ENCODE measurements around the gene WWTR1. TPM values are rescaled to one million over a fixed set of nuclear protein-coding genes. Genes with fewer than 3 reads are reported as not detected.
A peak's percentile ranks its signal among the peaks of the same experiment; 100 is the strongest.

The WWTR1 gene
- polyA plus RNA-seq, 2 of the 4 experiments (the other 2 are of a cell fraction): 99.7 to 164 TPM

DNA sequence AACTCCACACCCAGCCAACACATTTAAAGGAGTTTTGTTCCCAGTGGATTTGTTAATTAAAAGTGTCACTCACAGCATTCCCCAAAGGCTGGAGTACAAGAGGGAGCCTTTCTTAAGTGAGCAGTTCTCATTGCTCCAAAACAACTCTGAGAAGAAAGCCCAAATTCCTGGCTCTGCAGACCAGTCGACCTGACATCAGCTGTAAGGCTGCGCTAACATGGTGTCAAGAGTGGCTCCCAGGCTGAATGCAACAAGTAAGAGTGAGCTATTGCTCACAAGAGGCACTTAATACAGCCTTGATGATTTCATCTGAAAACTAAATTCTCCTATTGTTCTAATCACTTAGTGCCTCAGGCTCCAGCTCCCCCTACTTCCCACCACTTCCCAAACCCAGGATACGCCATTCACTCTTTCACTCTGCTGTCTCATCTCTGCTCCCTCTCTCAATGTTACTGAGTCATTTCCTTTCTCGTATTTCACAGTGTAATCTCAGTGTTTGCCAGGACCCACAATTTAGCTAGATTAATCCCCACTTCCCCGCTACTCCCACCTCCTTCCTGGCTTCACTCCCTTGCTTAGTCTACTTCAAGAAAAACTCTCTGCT, 81.8 kb downstream of the WWTR1 start (continued):
- peak; percentile 50; the same call in 1 of the 2 replicates for TF ChIP-seq EHF (CRISPR knock-in tag; IDR thresholded peaks at IDR 0.05)
- no peak for TF ChIP-seq RNF2 (IDR thresholded peaks at IDR 0.05; ENCODE audit: borderline replicate concordance, low read depth)
- no peak for TF ChIP-seq MYC (IDR thresholded peaks at IDR 0.05; ENCODE audit: borderline replicate concordance, low read length)
- no peak for TF ChIP-seq RCOR1 (IDR thresholded peaks at IDR 0.05; ENCODE audit: low read depth, low read length)
- no peak for TF ChIP-seq SREBF2 (IDR thresholded peaks at IDR 0.05)
- no peak for TF ChIP-seq ESRRA (IDR thresholded peaks at IDR 0.05; ENCODE audit: borderline replicate concordance, low read length)
- peak; percentile 35 to 58; a peak in 3 of 4 replicates for TF ChIP-seq CEBPB (IDR thresholded peaks at IDR 0.05)
- TF ChIP-seq TFCP2L1 (CRISPR knock-in tag; IDR thresholded peaks at IDR 0.05): no peak

DNA sequence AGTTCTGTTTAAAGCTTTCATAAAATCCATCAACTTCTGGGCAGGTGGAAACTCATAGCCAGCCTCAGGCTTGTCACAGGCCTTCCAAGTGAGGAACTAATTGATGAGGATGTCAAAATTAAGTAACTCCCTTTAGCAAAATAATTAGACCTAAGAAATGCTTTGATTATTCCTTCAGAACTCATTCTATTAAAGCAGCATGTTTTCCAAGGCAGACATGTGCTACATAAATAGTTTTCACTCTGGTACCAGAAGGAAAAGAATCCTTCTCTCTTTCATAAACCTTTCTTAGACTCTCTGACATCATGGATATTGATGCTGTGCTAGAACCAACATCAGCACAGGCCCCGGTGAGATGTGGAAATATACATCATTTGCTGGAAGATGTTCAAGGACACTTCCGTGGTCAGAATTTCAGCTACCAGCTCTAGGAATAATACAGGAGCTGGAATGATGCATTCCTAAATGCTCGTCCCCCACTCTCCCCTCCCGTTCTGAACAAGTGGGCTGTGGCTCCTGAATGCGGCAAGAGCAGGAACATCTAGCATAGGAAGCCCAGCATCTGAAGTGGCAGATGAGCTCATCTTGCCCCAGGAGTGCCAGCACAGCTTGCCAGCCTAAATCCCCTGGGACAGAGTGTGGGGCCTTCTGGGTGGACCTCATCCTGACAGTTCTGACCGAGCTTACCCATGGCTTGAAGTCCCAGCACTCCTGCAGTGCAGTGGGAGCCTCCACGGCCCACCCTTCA, 82.4 kb downstream of the WWTR1 start:
- no peak for FAIRE-seq
- POLR2A ChIA-PET: interaction anchor here (0.5 to 2.3 kb wide), 11 partner anchors 11 to 177 kb away, joined by 3 to 45 read pairs (median 6); partner anchors contain the start of genes COMMD2 and WWTR1
- ATAC-seq: peak; percentile 82 to 90
- no peaks in the 10 kb centered on the region for H3K9me3 ChIP-seq
- peaks cover 98% of the 10 kb centered on the region for H3K4me1 ChIP-seq
- H3K4me3 ChIP-seq: peak overlapping the region; percentile 15; the same call in 2 of the 3 replicates
- peak; percentile 61 to 90 for DNase-seq (ENCODE audit: low read depth in 1 of 2, low spot score in 1 of 2)
- peak overlapping the region; percentile 83 for H3K4me2 ChIP-seq
- CTCF ChIA-PET: interaction anchor here (1.0 to 2.2 kb wide), 12 partner anchors 7 to 173 kb away, joined by 3 to 11 read pairs (median 3); partner anchors contain the start of gene WWTR1
- WGBS (ENCODE audit: missing lambda C conversion rate): 2% methylated on average over 7 of the region's 7 CpGs
- H3K27ac ChIP-seq: peak overlapping the region; percentile 94
- TF ChIP-seq POLR2A (IDR thresholded peaks at IDR 0.05; ENCODE audit: low read length) (no peak), CHD4 (IDR thresholded peaks at IDR 0.05; ENCODE audit: borderline replicate concordance) (no peak), EHF (CRISPR knock-in tag; IDR thresholded peaks at IDR 0.05) (no peak), RCOR1 (IDR thresholded peaks at IDR 0.05; ENCODE audit: low read depth, low read length) (no peak), GATA3 (IDR thresholded peaks at IDR 0.05; ENCODE audit: borderline replicate concordance) (no peak; the same call in 1 of the 2 replicates), RNF2 (IDR thresholded peaks at IDR 0.05; ENCODE audit: borderline replicate concordance, low read depth) (no peak), KDM5A (IDR thresholded peaks at IDR 0.05) (no peak), HOXA7 (CRISPR knock-in tag; IDR thresholded peaks at IDR 0.05) (peak; percentile 60), MYC (IDR thresholded peaks at IDR 0.05; ENCODE audit: borderline replicate concordance, low read length) (no peak), HOXB13 (CRISPR knock-in tag; IDR thresholded peaks at IDR 0.05; ENCODE audit: low read depth) (no peak), NFE2L2 (conservative IDR thresholded peaks at IDR 0.05; ENCODE audit: low read length) (no peak), SREBF2 (IDR thresholded peaks at IDR 0.05) (no peak), HOXB5 (CRISPR knock-in tag; IDR thresholded peaks at IDR 0.05) (no peak), CHD2 (IDR thresholded peaks at IDR 0.05; ENCODE audit: low read length, partially characterized antibody) (no peak), POLR2AphosphoS2 (conservative IDR thresholded peaks at IDR 0.05; ENCODE audit: low read length) (no peak), TP53 (CRISPR knock-in tag; IDR thresholded peaks at IDR 0.05) (no peak), JUN (IDR thresholded peaks at IDR 0.05) (no peak; a peak in 2 of 5 replicates), ZFP36 (IDR thresholded peaks at IDR 0.05; ENCODE audit: borderline replicate concordance, partially characterized antibody) (no peak), HEYL (CRISPR knock-in tag; IDR thresholded peaks at IDR 0.05) (no peak), TFCP2L1 (CRISPR knock-in tag; IDR thresholded peaks at IDR 0.05) (0 out of 2 replicates have a peak, but pooled peaks have one; percentile 19), EHMT2 (IDR thresholded peaks at IDR 0.05; ENCODE audit: low read depth) (no peak), SMC3 (IDR thresholded peaks at IDR 0.05) (no peak), CBX8 (IDR thresholded peaks at IDR 0.05) (no peak)
- TF ChIP-seq, protein P1, sequence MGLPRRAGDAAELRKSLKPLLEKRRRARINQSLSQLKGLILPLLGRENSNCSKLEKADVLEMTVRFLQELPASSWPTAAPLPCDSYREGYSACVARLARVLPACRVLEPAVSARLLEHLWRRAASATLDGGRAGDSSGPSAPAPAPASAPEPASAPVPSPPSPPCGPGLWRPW (IDR thresholded peaks at IDR 0.05): no peak
- TF ChIP-seq, protein P2, sequence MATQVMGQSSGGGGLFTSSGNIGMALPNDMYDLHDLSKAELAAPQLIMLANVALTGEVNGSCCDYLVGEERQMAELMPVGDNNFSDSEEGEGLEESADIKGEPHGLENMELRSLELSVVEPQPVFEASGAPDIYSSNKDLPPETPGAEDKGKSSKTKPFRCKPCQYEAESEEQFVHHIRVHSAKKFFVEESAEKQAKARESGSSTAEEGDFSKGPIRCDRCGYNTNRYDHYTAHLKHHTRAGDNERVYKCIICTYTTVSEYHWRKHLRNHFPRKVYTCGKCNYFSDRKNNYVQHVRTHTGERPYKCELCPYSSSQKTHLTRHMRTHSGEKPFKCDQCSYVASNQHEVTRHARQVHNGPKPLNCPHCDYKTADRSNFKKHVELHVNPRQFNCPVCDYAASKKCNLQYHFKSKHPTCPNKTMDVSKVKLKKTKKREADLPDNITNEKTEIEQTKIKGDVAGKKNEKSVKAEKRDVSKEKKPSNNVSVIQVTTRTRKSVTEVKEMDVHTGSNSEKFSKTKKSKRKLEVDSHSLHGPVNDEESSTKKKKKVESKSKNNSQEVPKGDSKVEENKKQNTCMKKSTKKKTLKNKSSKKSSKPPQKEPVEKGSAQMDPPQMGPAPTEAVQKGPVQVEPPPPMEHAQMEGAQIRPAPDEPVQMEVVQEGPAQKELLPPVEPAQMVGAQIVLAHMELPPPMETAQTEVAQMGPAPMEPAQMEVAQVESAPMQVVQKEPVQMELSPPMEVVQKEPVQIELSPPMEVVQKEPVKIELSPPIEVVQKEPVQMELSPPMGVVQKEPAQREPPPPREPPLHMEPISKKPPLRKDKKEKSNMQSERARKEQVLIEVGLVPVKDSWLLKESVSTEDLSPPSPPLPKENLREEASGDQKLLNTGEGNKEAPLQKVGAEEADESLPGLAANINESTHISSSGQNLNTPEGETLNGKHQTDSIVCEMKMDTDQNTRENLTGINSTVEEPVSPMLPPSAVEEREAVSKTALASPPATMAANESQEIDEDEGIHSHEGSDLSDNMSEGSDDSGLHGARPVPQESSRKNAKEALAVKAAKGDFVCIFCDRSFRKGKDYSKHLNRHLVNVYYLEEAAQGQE (IDR thresholded peaks at IDR 0.05): no peak
- TF ChIP-seq, protein P3, sequence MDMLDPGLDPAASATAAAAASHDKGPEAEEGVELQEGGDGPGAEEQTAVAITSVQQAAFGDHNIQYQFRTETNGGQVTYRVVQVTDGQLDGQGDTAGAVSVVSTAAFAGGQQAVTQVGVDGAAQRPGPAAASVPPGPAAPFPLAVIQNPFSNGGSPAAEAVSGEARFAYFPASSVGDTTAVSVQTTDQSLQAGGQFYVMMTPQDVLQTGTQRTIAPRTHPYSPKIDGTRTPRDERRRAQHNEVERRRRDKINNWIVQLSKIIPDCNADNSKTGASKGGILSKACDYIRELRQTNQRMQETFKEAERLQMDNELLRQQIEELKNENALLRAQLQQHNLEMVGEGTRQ (IDR thresholded peaks at IDR 0.05): no peak
- TF ChIP-seq, protein P4, sequence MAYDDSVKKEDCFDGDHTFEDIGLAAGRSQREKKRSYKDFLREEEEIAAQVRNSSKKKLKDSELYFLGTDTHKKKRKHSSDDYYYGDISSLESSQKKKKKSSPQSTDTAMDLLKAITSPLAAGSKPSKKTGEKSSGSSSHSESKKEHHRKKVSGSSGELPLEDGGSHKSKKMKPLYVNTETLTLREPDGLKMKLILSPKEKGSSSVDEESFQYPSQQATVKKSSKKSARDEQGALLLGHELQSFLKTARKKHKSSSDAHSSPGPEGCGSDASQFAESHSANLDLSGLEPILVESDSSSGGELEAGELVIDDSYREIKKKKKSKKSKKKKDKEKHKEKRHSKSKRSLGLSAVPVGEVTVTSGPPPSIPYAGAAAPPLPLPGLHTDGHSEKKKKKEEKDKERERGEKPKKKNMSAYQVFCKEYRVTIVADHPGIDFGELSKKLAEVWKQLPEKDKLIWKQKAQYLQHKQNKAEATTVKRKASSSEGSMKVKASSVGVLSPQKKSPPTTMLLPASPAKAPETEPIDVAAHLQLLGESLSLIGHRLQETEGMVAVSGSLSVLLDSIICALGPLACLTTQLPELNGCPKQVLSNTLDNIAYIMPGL (CRISPR knock-in tag; IDR thresholded peaks at IDR 0.05; ENCODE audit: borderline replicate concordance): no peak
- TF ChIP-seq, protein P5, sequence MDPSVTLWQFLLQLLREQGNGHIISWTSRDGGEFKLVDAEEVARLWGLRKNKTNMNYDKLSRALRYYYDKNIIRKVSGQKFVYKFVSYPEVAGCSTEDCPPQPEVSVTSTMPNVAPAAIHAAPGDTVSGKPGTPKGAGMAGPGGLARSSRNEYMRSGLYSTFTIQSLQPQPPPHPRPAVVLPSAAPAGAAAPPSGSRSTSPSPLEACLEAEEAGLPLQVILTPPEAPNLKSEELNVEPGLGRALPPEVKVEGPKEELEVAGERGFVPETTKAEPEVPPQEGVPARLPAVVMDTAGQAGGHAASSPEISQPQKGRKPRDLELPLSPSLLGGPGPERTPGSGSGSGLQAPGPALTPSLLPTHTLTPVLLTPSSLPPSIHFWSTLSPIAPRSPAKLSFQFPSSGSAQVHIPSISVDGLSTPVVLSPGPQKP (IDR thresholded peaks at IDR 0.05; ENCODE audit: low read depth, low read length): no peak
